GM12873 (cell line): ENCODE data around the gene GYG2.

Experiments
- TF ChIP-seq, protein P1 (sequence below): IDR thresholded peaks from 2 replicates; pipeline ENCODE4 v1.5.1; 2012; ENCODE audit warnings: low read depth, mild to moderate bottlenecking, moderate library complexity, low read length, control low read depth; ENCODE audit not compliant: insufficient read depth; ENCODE audit errors: missing control alignments

GYG2 gene

DNA sequence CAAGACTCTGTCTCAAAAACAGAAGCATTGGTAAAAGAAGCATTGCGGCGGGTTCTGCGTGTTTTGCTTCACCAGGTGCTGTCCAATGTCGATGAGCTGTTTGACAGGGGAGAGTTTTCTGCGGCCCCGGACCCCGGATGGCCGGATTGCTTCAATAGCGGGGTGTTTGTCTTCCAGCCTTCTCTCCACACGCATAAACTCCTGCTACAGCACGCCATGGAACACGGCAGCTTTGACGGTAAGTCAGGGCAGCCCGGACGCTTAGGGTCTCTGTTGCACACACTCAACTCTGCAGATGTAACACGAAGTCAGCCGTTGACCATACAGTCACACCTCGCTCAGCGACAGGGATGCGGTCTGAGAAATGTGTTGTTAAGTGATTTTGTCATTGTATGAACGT, 26.2 kb downstream of the GYG2 start:
- TF ChIP-seq, protein P1, sequence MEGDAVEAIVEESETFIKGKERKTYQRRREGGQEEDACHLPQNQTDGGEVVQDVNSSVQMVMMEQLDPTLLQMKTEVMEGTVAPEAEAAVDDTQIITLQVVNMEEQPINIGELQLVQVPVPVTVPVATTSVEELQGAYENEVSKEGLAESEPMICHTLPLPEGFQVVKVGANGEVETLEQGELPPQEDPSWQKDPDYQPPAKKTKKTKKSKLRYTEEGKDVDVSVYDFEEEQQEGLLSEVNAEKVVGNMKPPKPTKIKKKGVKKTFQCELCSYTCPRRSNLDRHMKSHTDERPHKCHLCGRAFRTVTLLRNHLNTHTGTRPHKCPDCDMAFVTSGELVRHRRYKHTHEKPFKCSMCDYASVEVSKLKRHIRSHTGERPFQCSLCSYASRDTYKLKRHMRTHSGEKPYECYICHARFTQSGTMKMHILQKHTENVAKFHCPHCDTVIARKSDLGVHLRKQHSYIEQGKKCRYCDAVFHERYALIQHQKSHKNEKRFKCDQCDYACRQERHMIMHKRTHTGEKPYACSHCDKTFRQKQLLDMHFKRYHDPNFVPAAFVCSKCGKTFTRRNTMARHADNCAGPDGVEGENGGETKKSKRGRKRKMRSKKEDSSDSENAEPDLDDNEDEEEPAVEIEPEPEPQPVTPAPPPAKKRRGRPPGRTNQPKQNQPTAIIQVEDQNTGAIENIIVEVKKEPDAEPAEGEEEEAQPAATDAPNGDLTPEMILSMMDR: no peak

DNA sequence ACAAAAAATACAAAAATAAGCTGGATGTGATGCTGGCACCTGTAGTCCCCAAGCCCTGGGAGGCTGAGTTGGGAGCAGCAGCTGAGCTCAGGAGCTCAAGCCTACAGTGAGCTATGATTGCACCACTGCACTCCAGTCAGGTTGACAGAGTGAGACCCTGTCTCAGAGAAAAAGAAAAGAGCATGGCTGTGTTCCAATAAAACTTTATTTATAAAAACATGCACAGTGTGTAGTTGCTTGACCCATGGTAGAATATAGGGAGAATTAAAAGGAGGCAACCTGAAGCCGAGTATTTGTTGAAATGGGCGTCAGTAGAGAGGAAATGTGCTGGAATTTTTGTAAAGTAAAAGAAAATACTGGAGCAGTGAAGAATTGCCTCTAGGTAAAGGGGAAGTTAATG, 27.0 kb downstream of the GYG2 start:
- TF ChIP-seq, protein P1: no peak

GRCh38 chrX:2857566-2857965, 28.8 kb downstream of the GYG2 start:
- TF ChIP-seq, protein P1: no peak

DNA sequence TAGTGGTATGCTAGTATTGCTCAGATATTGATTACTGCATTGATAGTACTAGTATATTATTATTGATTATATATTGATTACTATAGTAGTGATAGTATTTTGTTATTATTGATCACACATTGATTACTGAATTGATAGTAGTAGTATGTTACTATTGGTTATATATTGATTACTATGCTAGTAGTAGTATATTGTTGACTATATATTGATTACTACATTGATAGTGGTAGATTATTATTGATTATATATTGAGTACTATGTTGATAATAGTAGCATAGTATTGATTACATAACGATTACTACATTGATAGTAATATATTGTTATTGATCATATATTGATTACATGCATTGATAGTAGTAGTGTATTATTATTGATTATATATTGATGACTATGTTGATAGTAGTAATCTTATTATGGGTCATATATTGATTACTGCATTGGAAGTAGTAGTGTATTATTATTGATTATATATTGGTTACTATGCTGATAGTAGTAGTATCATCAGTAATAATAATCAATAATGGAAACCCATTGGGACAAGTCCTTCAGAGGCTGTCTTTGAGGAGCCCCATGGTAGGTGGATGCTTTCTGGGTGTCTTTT, 30.6 kb downstream of the GYG2 start:
- TF ChIP-seq, protein P1: no peak

DNA sequence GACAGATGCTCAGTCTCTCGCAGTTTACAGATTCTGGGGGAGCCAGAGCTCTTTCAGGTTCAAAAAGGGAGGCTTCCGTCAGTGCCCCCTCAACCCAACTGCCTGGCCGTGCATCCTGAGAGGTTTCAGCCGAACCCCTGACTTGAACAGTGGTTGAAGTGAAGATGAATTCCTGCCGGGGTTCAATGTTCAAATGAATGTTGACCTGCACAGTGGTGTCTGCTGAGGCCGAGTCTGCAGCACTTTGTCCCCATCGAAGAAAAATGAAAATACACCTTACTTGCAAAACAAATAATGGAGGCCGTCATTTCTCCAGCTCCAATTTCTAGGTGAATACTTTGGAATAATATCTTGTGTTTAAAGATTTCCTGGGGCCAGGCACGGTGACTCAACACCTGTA, 33.7 kb downstream of the GYG2 start:
- TF ChIP-seq, protein P1: no peak

DNA sequence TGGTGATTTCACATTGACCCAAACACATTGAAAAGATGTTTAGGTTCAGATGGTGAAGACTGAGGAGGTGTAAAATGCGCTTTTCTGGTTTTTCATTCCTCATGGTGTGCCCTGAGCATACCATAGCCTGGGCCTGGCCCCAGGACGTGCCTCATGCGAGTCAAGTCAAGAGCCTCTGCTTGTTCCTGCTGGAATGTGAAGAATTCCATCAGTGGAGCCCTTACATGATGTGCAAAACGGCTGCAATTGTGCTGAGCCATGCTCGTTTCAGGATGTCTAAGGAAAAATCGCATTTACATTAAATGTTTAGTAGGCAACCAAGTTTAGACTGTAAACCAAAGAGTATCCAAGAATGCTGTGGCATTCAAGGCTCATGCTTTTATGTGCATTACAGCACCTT, 34.9 kb downstream of the GYG2 start:
- TF ChIP-seq, protein P1: no peak

DNA sequence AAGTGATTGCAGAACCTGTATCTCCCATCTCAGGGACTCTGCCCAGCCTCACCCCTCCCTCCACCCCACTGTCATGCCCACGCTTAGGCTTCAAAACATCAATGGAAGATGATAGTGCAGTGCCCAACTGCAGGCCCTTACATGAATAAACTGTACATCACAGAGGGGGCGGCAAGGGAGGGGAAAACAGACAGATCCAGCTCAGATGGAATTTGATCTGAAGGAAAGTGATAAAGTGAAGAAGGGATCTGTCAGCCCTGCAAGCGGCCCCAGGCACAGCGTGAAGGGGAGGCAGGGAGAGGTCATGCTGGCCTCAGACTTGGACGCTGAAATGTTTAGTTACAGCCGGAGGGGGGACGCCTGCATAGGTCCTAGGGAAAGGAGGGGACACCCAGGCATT, 38.5 kb downstream of the GYG2 start:
- TF ChIP-seq, protein P1: no peak
